DMS153 treated with DMSO at 0.1 percent for 48 hours (cell line): ENCODE data around the gene NTRK1.

Experiments
- DNase-seq: peaks from one replicate; lab custom pipeline; 2025; ENCODE audit not compliant: unreplicated experiment; lab: John Stamatoyannopoulos, UW

The NTRK1 gene

GRCh38 chr1:156860628-156861423, at the start of gene NTRK1:
NTRK1 (plus strand) TSS chr1:156860865; CDS start chr1:156860935, 70 bp downstream.
- peak; percentile 28 for DNase-seq

- no peak for DNase-seq
These were observed 49.5 kb upstream of the NTRK1 start for GRCh38 chr1:156811168-156811567.

GRCh38 chr1:156812293-156812990, 48.2 kb upstream of the NTRK1 start:
- DNase-seq, result no peak

- DNase-seq, result no peak
These were observed 47.4 kb upstream of the NTRK1 start for GRCh38 chr1:156813298-156813697.

GRCh38 chr1:156813750-156814570, 46.7 kb upstream of the NTRK1 start:
- DNase-seq, result peak; percentile 60

GRCh38 chr1:156814571-156815260, 45.9 kb upstream of the NTRK1 start:
- no peak for DNase-seq

- DNase-seq, result no peak
These were observed 45.3 kb upstream of the NTRK1 start for GRCh38 chr1:156815307-156815826.

GRCh38 chr1:156815961-156816422, 44.7 kb upstream of the NTRK1 start:
- no peak for DNase-seq

- no peak for DNase-seq
These were observed 43.9 kb upstream of the NTRK1 start, which contains the start of gene SH2D2A for GRCh38 chr1:156816561-156817328. SH2D2A (minus strand) TSS chr1:156816848; CDS start chr1:156816708, 140 bp downstream.

GRCh38 chr1:156821801-156822200, 38.9 kb upstream of the NTRK1 start:
- DNase-seq, result no peak

- no peak for DNase-seq
These were observed 38.0 kb upstream of the NTRK1 start for GRCh38 chr1:156822680-156823079.

GRCh38 chr1:156823210-156823790, 37.4 kb upstream of the NTRK1 start:
- no peak for DNase-seq

GRCh38 chr1:156826630-156827029, 34.0 kb upstream of the NTRK1 start:
- DNase-seq, result no peak

GRCh38 chr1:156828400-156829124, 32.1 kb upstream of the NTRK1 start:
- peak; percentile 50 for DNase-seq

- DNase-seq, result no peak
These were observed 28.2 kb upstream of the NTRK1 start for GRCh38 chr1:156832434-156832833.

- no peak for DNase-seq
These were observed 27.1 kb upstream of the NTRK1 start for GRCh38 chr1:156833603-156834002.

GRCh38 chr1:156834322-156834721, 26.3 kb upstream of the NTRK1 start:
- DNase-seq, result no peak

- DNase-seq, result no peak
These were observed 24.5 kb upstream of the NTRK1 start for GRCh38 chr1:156836041-156836654.
